ENCODE results near the gene LRRC8B. TPM values are rescaled to one million over a fixed set of nuclear protein-coding genes. Genes with fewer than 3 reads are reported as not detected.
"Not testable (repeated sequence)": the region's sequence is repeated elsewhere in the genome, so short reads cannot be mapped to it uniquely, and the experiment has no call there.

Gene LRRC8B
- total RNA-seq, 2 donors from 2014 or later = 33.8 to 38.9 TPM

DNA sequence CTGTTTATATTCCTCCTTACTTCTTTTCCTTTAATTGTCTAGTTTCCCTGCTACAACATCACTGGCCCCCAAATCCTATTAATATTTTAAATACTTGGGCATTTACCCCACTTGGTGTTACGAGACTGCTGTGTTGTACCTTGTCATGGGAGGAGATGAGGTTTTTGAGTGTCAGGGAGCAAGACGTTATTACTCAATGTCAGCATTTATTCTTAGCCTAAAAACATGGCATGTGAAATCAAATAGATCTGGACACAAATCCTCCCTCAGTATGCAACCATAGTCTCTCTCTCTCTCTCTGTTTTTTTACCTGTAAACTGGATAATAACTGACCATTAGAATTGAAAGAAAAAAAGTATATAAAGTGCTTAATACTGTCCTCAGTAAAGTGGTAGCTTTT, 4.6 kb downstream of the LRRC8B start:
- DNase-seq = no peak
- no peaks in the 10 kb centered on the region for H3K27me3 Mint-ChIP-seq (ENCODE audit: low read depth)
- peak overlapping the region; percentile 64 for H3K27ac Mint-ChIP-seq
- no peak for ATAC-seq (replicated peaks in 1 of 2)
- H3K36me3 Mint-ChIP-seq (ENCODE audit: insufficient read depth in 2 of 2) = peaks cover 18 to 33% of the 10 kb centered on the region in 2 donors
- H3K9me3 Mint-ChIP-seq = peaks cover 3 to 4% of the 10 kb centered on the region in 2 donors
- H3K4me3 Mint-ChIP-seq = peak overlapping the region; percentile 27 to 31
- H3K4me1 Mint-ChIP-seq (ENCODE audit: low read depth) = peaks cover 47% of the 10 kb centered on the region

DNA sequence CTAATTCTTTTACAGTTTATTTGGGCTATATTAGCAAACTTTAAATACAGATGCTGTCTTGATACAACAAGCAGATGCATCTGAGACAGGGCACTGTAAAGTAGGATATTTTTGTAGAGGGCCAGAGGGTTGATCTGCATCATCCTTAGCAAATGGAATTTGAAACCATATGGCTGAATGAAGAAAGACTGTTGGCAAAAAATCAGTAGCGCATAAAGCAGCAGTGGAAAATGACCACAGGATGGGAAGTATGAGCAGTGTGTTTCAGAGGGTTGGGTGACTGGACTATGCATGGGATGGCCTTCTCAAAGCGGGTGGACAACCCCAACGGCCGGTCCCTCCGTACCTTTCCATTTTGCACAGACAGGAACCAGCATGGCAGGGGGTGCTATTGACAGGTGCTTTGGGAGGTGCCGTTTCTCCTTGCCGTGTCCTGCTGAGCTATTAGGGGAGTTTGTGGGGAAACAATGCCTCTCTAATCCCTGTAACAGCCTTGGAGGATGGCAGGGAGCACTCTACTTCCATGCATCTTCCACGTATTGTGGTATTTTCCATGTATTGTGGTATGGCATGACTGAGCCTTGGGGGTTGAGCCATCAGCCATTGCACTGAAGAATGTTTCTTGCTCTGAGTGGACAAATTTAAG, 5.9 kb downstream of the LRRC8B start:
- peaks cover 15 to 32% of the 10 kb centered on the region in 2 donors for H3K36me3 Mint-ChIP-seq (ENCODE audit: insufficient read depth in 2 of 2)
- H3K27ac Mint-ChIP-seq = peak overlapping the region; percentile 6
- H3K4me1 Mint-ChIP-seq (ENCODE audit: low read depth) = peaks cover 59% of the 10 kb centered on the region
- DNase-seq (no peak), ATAC-seq (replicated peaks in 1 of 2) (no peak)
- peak overlapping the region in 1 of 2 donors; percentile 14 for H3K4me3 Mint-ChIP-seq
- H3K9me3 Mint-ChIP-seq = peaks cover 3 to 4% of the 10 kb centered on the region in 2 donors
- H3K27me3 Mint-ChIP-seq (ENCODE audit: low read depth) = no peaks in the 10 kb centered on the region

DNA sequence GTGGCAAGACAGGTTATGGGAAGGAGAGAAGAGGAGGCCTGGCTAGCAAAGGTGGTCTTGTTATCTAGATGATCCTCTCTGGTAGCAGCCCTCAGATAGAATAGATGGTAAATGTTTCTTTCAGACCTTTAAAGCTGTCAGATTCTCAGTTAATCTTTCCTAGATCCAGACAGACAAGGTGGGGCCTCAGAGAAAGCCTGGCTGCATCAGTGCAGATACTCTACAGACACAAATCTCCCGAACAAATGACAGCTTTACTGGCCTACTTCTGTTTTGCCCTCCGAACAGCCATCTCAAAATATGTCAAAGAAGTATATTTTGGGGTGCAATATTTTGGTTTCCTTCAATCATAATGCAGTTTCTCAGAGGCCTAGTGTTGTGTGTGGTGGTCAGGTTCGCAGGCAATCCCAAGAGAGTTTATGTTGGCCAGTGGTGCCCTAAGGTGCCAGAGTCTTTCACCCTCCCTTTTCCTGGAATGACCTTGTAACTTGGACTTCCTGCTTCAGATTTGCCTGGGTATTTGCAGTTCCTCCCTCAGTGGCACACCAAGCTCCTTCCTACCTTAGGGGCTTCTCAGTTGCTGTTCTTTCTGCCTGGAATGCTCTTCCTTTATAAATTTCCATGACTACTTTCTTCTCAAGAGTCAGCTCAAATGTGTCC, 7.0 kb downstream of the LRRC8B start:
- ATAC-seq (replicated peaks in 1 of 2) (no peak), DNase-seq (no peak)
- H3K4me1 Mint-ChIP-seq (ENCODE audit: low read depth) = peaks cover 69% of the 10 kb centered on the region
- peaks cover 15 to 29% of the 10 kb centered on the region in 2 donors for H3K36me3 Mint-ChIP-seq (ENCODE audit: insufficient read depth in 2 of 2)
- peak overlapping the region; percentile 7 to 19 for H3K4me3 Mint-ChIP-seq
- H3K27me3 Mint-ChIP-seq (ENCODE audit: low read depth) = no peaks in the 10 kb centered on the region
- H3K27ac Mint-ChIP-seq = peak overlapping the region; percentile 41
- peaks cover 3 to 4% of the 10 kb centered on the region in 2 donors for H3K9me3 Mint-ChIP-seq

DNA sequence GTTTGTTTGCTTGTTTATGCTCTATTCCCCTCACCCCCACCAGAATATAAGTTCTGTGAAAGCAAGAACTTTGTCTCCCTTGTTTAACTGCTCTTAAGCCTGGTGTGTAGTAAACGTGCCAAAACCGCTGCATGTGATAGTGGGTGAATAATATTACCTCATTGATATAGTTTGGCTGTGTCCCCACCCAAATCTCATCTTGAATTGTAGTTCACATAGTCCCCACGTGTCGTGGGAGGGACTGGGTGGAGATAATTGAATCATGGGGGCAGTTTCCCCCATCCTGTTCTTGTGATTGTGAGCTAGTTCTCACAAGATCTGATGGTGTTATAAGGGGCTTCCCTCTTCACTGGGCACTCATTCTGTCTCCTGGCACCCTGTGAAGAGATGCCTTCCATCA, 7.6 kb downstream of the LRRC8B start:
- Mint-ChIP-seq H3K9me3 (peaks cover 4 to 5% of the 10 kb centered on the region in 2 donors), H3K27ac (no peak overlapping the region), H3K4me3 (peak overlapping the region in 1 of 2 donors; percentile 7), H3K4me1 (ENCODE audit: low read depth) (peaks cover 76% of the 10 kb centered on the region), H3K27me3 (ENCODE audit: low read depth) (no peaks in the 10 kb centered on the region), H3K36me3 (ENCODE audit: insufficient read depth in 2 of 2) (peaks cover 18 to 33% of the 10 kb centered on the region in 2 donors)
- DNase-seq = no peak
- no peak for ATAC-seq (replicated peaks in 1 of 2)

DNA sequence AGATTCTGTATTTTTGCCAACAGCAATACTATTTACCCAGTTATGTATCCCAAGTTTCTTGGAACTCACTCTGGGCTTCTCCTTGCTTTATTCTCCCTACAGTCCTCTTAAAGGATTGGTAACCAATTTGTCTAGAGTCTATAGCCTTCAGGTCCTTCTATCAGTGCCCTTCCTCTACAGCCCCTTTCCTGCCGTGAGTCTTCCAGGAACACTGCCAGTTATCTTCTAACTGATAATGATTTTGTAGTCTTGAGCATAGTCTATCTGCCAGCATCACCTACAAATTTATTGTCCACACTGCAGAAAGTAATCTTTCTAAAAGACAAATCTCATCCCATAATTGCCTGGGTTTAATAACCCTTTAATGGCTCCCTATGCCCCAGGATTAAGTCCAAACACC, 8.2 kb downstream of the LRRC8B start:
- peak overlapping the region in 1 of 2 donors; percentile 15 for H3K4me3 Mint-ChIP-seq
- peak overlapping the region; percentile 10 for H3K27ac Mint-ChIP-seq
- peaks cover 18 to 33% of the 10 kb centered on the region in 2 donors for H3K36me3 Mint-ChIP-seq (ENCODE audit: insufficient read depth in 2 of 2)

DNA sequence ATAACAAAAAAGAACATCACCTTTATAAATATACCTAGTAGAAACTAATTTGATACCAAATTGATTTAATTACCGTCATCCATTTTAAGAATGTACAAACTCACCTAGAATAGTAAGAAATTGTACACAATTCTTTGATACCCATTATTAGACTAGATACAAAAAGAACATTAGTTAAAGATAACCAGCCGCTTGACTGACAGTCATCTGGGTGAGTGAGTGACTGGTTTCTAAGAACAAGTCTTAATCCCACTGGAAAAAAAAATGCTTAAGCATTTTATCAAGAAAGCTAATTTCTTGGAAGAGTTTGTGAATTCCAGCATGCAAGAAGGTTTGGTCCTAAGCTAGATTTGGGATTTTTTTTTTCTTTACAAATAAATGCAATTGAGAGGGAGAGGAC, 10.9 kb downstream of the LRRC8B start:
- Mint-ChIP-seq H3K27ac (peak overlapping the region; percentile 100), H3K36me3 (ENCODE audit: insufficient read depth in 2 of 2) (peaks cover 20 to 38% of the 10 kb centered on the region in 2 donors), H3K27me3 (ENCODE audit: low read depth) (no peaks in the 10 kb centered on the region)

More for the DNA sequence above, 8.2 kb downstream of the LRRC8B start:
- H3K27me3 Mint-ChIP-seq (ENCODE audit: low read depth) = no peaks in the 10 kb centered on the region
- ATAC-seq (replicated peaks in 1 of 2) = no peak
- peaks cover 4 to 5% of the 10 kb centered on the region in 2 donors for H3K9me3 Mint-ChIP-seq
- no peak for DNase-seq
- peaks cover 82% of the 10 kb centered on the region for H3K4me1 Mint-ChIP-seq (ENCODE audit: low read depth)

DNA sequence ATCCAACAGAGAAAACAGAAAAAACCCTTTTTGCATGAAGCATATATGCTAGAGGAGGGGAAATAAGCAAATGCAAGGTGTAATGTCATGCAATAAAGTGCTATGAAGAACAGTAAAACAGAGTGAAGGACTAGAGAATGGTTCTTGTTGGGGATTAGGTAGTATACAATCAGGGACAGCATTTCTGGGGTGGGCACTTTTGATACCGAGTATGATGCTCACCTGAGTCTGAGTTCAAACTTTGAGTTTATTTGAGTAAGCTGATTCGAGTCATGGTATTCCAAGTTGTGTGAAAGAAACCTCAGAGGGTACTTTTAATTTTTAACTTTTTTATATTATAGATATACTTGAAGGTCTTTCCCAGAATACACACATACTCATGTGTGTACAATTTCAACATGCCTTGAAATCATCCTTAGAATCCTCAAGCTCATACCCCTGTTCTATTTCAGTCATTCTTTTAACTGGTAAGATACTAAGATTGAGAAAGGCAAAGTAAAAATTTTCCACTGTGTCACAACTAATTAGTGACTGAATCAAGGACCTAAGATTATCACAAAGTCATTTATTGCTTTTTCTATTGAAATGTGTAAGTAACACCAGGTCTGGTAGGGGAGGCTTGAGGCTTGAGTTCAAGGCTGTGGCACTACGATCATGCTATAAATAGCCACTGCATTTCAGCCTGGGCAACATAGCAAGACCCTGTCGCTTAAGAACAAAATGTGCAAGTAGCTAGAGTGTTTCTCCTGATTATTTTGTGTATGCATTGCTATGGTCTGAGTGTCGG, 12.1 kb downstream of the LRRC8B start:
- DNase-seq (peak; percentile 24 to 47), ATAC-seq (replicated peaks in 1 of 2) (peak; percentile 76 to 81)
- Mint-ChIP-seq H3K36me3 (ENCODE audit: insufficient read depth in 2 of 2) (peaks cover 19 to 42% of the 10 kb centered on the region in 2 donors), H3K9me3 (peaks cover 4 to 5% of the 10 kb centered on the region in 2 donors), H3K4me3 (peak overlapping the region; percentile 32 to 84), H3K27ac (peak overlapping the region; percentile 100), H3K27me3 (ENCODE audit: low read depth) (no peaks in the 10 kb centered on the region), H3K4me1 (ENCODE audit: low read depth) (peaks cover 95% of the 10 kb centered on the region)

More for the DNA sequence above, 10.9 kb downstream of the LRRC8B start:
- H3K4me1 Mint-ChIP-seq (ENCODE audit: low read depth) = peaks cover 96% of the 10 kb centered on the region
- DNase-seq (no peak), ATAC-seq (replicated peaks in 1 of 2) (no peak)
- peaks cover 4 to 5% of the 10 kb centered on the region in 2 donors for H3K9me3 Mint-ChIP-seq
- peak overlapping the region in 1 of 2 donors; percentile 84 for H3K4me3 Mint-ChIP-seq

DNA sequence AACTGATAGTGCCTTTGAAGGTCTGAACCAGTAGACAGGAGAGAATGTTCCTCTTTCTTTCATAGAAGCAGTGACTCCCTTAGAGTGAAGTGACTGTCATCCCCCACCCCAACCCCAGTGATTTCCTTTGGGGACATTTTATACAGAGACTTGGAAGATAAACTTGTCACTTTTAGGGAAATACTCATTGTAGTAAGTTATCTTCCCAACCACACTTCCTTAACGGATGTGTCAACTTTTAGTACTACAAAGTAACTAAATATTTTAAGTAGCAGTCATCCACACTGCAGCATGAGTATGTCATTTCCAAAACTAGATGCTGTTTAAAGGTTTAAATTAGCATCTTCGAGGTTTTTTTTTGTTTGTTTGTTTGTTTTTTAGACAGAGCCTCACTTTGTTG, 13.7 kb downstream of the LRRC8B start:
- Mint-ChIP-seq H3K27ac (peak overlapping the region; percentile 81), H3K4me3 (peak overlapping the region; percentile 14 to 63), H3K36me3 (ENCODE audit: insufficient read depth in 2 of 2) (peaks cover 12 to 28% of the 10 kb centered on the region in 2 donors), H3K4me1 (ENCODE audit: low read depth) (peaks cover 94% of the 10 kb centered on the region), H3K9me3 (peaks cover 0 to 3% of the 10 kb centered on the region in 2 donors), H3K27me3 (ENCODE audit: low read depth) (no peaks in the 10 kb centered on the region)
- peak in 1 of 2 donors; percentile 12 for ATAC-seq (replicated peaks in 1 of 2)
- DNase-seq = no peak

DNA sequence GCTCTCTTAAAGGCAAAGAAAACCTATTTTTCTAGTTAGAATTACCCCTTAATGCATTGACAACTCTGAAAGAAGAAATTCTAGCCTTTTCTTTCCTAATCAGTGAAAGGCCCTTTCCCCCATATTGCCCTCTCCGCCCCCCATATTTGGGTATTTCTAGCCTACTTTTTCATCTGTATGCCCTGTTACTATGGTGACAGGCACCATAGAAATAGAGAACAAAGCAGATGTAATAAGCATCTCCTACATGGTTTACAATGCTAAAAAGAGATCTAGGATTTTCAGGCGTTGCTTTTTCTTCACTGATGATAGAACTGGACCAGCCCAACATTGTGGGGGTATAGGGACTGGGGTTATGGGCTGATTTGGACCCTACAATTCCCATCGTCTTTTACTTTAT, 14.5 kb downstream of the LRRC8B start:
- Mint-ChIP-seq H3K9me3 (peaks cover 0 to 3% of the 10 kb centered on the region in 2 donors), H3K27ac (peak overlapping the region; percentile 82), H3K27me3 (ENCODE audit: low read depth) (no peaks in the 10 kb centered on the region), H3K36me3 (ENCODE audit: insufficient read depth in 2 of 2) (peaks cover 12 to 26% of the 10 kb centered on the region in 2 donors), H3K4me3 (peak overlapping the region; percentile 46 to 63), H3K4me1 (ENCODE audit: low read depth) (peaks cover 90% of the 10 kb centered on the region)
- no peak for ATAC-seq (replicated peaks in 1 of 2)
- DNase-seq = no peak

DNA sequence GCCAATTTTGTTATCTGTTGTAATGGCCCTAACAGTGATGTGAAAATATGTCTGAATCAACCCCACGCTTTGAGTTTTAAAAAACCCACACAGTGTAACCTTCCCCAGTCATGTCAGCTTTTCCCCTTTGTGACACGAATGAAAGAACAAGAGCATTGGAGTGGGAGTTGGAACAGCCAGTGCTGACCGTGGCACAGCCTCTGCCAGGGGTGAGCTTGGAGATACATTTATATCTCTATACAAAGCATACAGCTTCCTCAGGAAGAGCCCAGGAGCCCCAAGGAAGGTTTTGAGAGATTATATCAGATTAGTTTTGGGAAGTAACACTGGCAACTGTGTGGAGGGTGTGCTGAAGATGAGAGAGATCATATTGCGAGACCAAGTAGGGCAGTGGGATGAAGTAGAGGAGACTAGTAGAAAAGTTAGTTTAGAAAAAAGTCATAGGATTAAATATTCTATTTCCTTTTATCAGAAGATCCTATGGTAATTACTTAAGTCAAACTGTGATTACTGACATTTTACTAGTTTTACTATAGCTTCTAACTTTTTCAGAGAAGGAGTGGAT, 15.9 kb downstream of the LRRC8B start:
- ATAC-seq (replicated peaks in 1 of 2) (peak; percentile 47 to 58), DNase-seq (peak; percentile 21 to 25)
- Mint-ChIP-seq H3K9me3 (peaks cover 0 to 3% of the 10 kb centered on the region in 2 donors), H3K36me3 (ENCODE audit: insufficient read depth in 2 of 2) (peaks cover 12 to 24% of the 10 kb centered on the region in 2 donors), H3K27me3 (ENCODE audit: low read depth) (no peaks in the 10 kb centered on the region), H3K4me3 (peak overlapping the region; percentile 69 to 74), H3K4me1 (ENCODE audit: low read depth) (peaks cover 90% of the 10 kb centered on the region), H3K27ac (peak overlapping the region; percentile 81)

DNA sequence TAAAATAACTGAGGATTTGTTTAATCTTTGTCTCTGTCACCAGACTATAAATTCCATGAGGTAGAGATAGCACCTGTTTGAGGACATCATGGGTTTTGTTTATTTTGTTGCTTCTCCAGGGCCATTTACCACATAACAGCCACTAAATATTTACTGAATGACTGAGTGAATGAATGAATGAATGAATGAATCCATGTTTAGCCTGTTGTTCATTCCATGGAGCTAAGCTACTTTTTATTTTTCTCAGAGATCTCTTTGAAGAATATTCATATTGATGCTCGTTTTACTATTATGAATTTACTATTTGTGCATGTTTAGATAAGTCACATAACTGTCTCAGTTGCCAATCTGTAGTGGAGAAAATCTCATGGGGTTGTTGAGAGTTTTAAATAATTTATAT, 17.7 kb downstream of the LRRC8B start:
- Mint-ChIP-seq H3K4me1 (ENCODE audit: low read depth) (peaks cover 90% of the 10 kb centered on the region), H3K9me3 (no peaks in the 10 kb centered on the region), H3K4me3 (peak overlapping the region in 1 of 2 donors; percentile 25), H3K27ac (peak overlapping the region; percentile 47), H3K27me3 (ENCODE audit: low read depth) (no peaks in the 10 kb centered on the region), H3K36me3 (ENCODE audit: insufficient read depth in 2 of 2) (peaks cover 9 to 18% of the 10 kb centered on the region in 2 donors)
- no peak for DNase-seq
- no peak for ATAC-seq (replicated peaks in 1 of 2)

DNA sequence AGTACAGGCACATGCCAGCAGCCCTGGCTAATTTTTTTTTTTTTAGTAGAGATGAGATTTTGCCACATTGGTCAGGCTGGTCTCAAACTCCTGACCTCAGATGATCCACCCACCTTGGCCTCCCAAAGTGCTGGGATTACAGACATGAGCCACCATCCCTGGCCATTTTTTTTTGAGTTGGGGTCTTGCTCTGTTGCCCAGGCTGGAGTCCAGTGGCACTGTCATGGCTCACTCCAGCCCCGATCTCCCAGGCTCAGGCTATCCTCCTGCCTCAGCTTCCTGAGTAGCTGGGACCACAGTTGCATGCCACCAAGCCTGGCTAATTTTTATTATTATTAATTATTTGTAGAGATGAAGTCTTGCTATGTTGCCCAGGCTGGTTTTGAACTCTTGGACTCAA, 19.0 kb downstream of the LRRC8B start:
- Mint-ChIP-seq H3K36me3 (ENCODE audit: insufficient read depth in 2 of 2) (peaks cover 7 to 12% of the 10 kb centered on the region in 2 donors), H3K27ac (peak overlapping the region; percentile 79)
- H3K9me3 Mint-ChIP-seq = not testable (repeated sequence)

More for the DNA sequence above, 19.0 kb downstream of the LRRC8B start:
- DNase-seq; ATAC-seq (replicated peaks in 1 of 2); H3K27me3 Mint-ChIP-seq (ENCODE audit: low read depth); H3K4me3 Mint-ChIP-seq: not testable (repeated sequence)
- H3K4me1 Mint-ChIP-seq (ENCODE audit: low read depth) = peaks cover 90% of the 10 kb centered on the region

Measured in activated T-cell treated with anti-CD3 and anti-CD28 coated beads, Interleukin-2, amount 50 U/mL, for 72 hours (primary cell).